WTC11 (cell line): ENCODE measurements around the gene MAGEA4. TPM values are rescaled to one million over a fixed set of nuclear protein-coding genes. Genes with fewer than 3 reads are reported as not detected.

Source experiments
- ATAC-seq: fragments of 200-7000 bp; cut with Tn5 transposase; 2 replicates; pipeline ENCODE4 v1.10.0; 2021; ENCODE audit warnings: mild to moderate bottlenecking, moderate library complexity
- CTCF ChIA-PET: fragments of 300-600 bp; sonication (Branson Sonifier 250); formaldehyde crosslinking; loops from one replicate; lab custom pipeline; 2021; ENCODE audit warnings: antibody characterized with exemption; lab: Charles Lee
- POLR2A ChIA-PET: fragments of 350-600 bp; sonication (Branson Sonifier 250); formaldehyde crosslinking; loops from one replicate; lab custom pipeline; 2021; ENCODE audit warnings: antibody characterized with exemption; lab: Charles Lee
- DNase-seq: peaks from one replicate; pipeline ENCODE4 v3.0.0; 2021; ENCODE audit warnings: low spot score
- H3K27ac Mint-ChIP-seq: 2 replicates; pipeline ENCODE4 v1.8.0; 2021; ENCODE audit warnings: mixed read lengths
- H3K27me3 Mint-ChIP-seq: 2 replicates; pipeline ENCODE4 v1.8.0; 2021; ENCODE audit warnings: low read depth, mild to moderate bottlenecking, moderate library complexity, mixed read lengths
- H3K36me3 Mint-ChIP-seq: 2 replicates; pipeline ENCODE4 v1.8.0; 2021; ENCODE audit warnings: mixed read lengths
- H3K4me1 Mint-ChIP-seq: 2 replicates; pipeline ENCODE4 v1.8.0; 2022; ENCODE audit warnings: mixed read lengths
- H3K4me3 Mint-ChIP-seq: 2 replicates; pipeline ENCODE4 v1.8.0; 2021; ENCODE audit warnings: mild to moderate bottlenecking, moderate library complexity, mixed read lengths
- H3K9me3 Mint-ChIP-seq: 2 replicates; pipeline ENCODE4 v1.8.0; 2021; ENCODE audit warnings: mixed read lengths
- AFF4 ChIP-seq: sonication (generic); formaldehyde crosslinking; IDR thresholded peaks from 2 replicates; pipeline ENCODE4 v1.8.1; 2023; ENCODE audit warnings: mild to moderate bottlenecking, missing genetic modification reagents, borderline replicate concordance
- CREB1 ChIP-seq: sonication (generic); formaldehyde crosslinking; IDR thresholded peaks from 2 replicates; pipeline ENCODE4 v1.8.0; 2023; ENCODE audit warnings: mild to moderate bottlenecking, missing genetic modification reagents
- CREM ChIP-seq: sonication (generic); formaldehyde crosslinking; IDR thresholded peaks from 2 replicates; pipeline ENCODE4 v1.8.1; 2022; ENCODE audit warnings: mild to moderate bottlenecking, missing genetic modification reagents, moderate library complexity
- GRHL2 ChIP-seq: fragments of 250-450 bp; sonication (Bioruptor Pico); IDR thresholded peaks from 2 replicates; pipeline ENCODE4 v1.8.0; 2022; ENCODE audit warnings: mild to moderate bottlenecking, moderate library complexity; ENCODE audit not compliant: insufficient replicate concordance, severe bottlenecking
- JAZF1 ChIP-seq: fragments of 250-450 bp; sonication (Bioruptor Pico); IDR thresholded peaks from 2 replicates; pipeline ENCODE4 v1.9.0; 2021; ENCODE audit warnings: moderate library complexity, mild to moderate bottlenecking, inconsistent platforms
- NFATC4 ChIP-seq: fragments of 250-450 bp; sonication (Bioruptor Pico); IDR thresholded peaks from 2 replicates; pipeline ENCODE4 v1.9.0; 2021; ENCODE audit warnings: mild to moderate bottlenecking
- NR1H2 ChIP-seq: sonication (generic); formaldehyde crosslinking; IDR thresholded peaks from 2 replicates; pipeline ENCODE4 v1.9.0; 2021; ENCODE audit warnings: mild to moderate bottlenecking, moderate library complexity, missing genetic modification reagents
- NR2C2 ChIP-seq: sonication (generic); formaldehyde crosslinking; IDR thresholded peaks from 2 replicates; pipeline ENCODE4 v1.8.0; 2022; ENCODE audit warnings: mild to moderate bottlenecking, missing genetic modification reagents
- TEAD1 ChIP-seq: sonication (generic); formaldehyde crosslinking; IDR thresholded peaks from 2 replicates; pipeline ENCODE4 v1.8.0; 2022; ENCODE audit warnings: mild to moderate bottlenecking, missing genetic modification reagents
- TEAD4 ChIP-seq: sonication (generic); formaldehyde crosslinking; IDR thresholded peaks from 2 replicates; pipeline ENCODE4 v1.8.0; 2022; ENCODE audit warnings: mild to moderate bottlenecking, missing genetic modification reagents
- TP53 ChIP-seq: sonication (generic); formaldehyde crosslinking; IDR thresholded peaks from 2 replicates; pipeline ENCODE4 v1.8.1; 2023; ENCODE audit warnings: mild to moderate bottlenecking, missing genetic modification reagents
- ZNF219 ChIP-seq: sonication (generic); formaldehyde crosslinking; IDR thresholded peaks from 2 replicates; pipeline ENCODE4 v1.8.0; 2023; ENCODE audit warnings: missing genetic modification reagents, mild to moderate bottlenecking, borderline replicate concordance
- total RNA-seq: library from RNA; stranded (reverse); gene quantifications from 3 replicates; pipeline ENCODE4 v1.2.3, GENCODE V29; 2021
- TF ChIP-seq, protein P1 (sequence below): sonication (generic); formaldehyde crosslinking; IDR thresholded peaks from 2 replicates; pipeline ENCODE4 v1.8.1; 2022; ENCODE audit warnings: low read depth, missing genetic modification reagents, borderline replicate concordance
- TF ChIP-seq, protein P2 (sequence below): sonication (generic); formaldehyde crosslinking; IDR thresholded peaks from 2 replicates; pipeline ENCODE4 v1.8.0; 2022; ENCODE audit warnings: mild to moderate bottlenecking, missing genetic modification reagents
- TF ChIP-seq, protein P3 (sequence below): fragments of 250-450 bp; sonication (Bioruptor Pico); IDR thresholded peaks from 2 replicates; pipeline ENCODE4 v1.9.0; 2021; ENCODE audit warnings: moderate library complexity, mild to moderate bottlenecking, inconsistent platforms, borderline replicate concordance
- TF ChIP-seq, protein P4 (sequence below): sonication (generic); formaldehyde crosslinking; IDR thresholded peaks from 2 replicates; pipeline ENCODE4 v1.8.1; 2023; ENCODE audit warnings: mild to moderate bottlenecking, missing genetic modification reagents

MAGEA4 gene
- total RNA-seq, 1 experiment from 2014 or later, result 3.2 TPM

- DNase-seq (no peak), ATAC-seq (no peak)
- ChIA-PET CTCF (no interaction called here), POLR2A (no interaction called here)
- H3K36me3 Mint-ChIP-seq, result no peaks in the 10 kb centered on the region
- no peak overlapping the region for H3K27ac Mint-ChIP-seq
- TF ChIP-seq ZNF219 (CRISPR knock-in tag) (no peak), AFF4 (CRISPR knock-in tag) (no peak), CREM (CRISPR knock-in tag) (no peak), TP53 (no peak), NR1H2 (CRISPR knock-in tag) (no peak), NR2C2 (CRISPR knock-in tag) (no peak), CREB1 (CRISPR knock-in tag) (no peak), JAZF1 (CRISPR knock-in tag) (no peak), NFATC4 (no peak), GRHL2 (CRISPR knock-in tag) (no peak), TEAD4 (CRISPR knock-in tag) (no peak), TEAD1 (CRISPR knock-in tag) (no peak)
- TF ChIP-seq, protein P1, sequence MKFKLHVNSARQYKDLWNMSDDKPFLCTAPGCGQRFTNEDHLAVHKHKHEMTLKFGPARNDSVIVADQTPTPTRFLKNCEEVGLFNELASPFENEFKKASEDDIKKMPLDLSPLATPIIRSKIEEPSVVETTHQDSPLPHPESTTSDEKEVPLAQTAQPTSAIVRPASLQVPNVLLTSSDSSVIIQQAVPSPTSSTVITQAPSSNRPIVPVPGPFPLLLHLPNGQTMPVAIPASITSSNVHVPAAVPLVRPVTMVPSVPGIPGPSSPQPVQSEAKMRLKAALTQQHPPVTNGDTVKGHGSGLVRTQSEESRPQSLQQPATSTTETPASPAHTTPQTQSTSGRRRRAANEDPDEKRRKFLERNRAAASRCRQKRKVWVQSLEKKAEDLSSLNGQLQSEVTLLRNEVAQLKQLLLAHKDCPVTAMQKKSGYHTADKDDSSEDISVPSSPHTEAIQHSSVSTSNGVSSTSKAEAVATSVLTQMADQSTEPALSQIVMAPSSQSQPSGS (CRISPR knock-in tag), result no peak
- TF ChIP-seq, protein P2, sequence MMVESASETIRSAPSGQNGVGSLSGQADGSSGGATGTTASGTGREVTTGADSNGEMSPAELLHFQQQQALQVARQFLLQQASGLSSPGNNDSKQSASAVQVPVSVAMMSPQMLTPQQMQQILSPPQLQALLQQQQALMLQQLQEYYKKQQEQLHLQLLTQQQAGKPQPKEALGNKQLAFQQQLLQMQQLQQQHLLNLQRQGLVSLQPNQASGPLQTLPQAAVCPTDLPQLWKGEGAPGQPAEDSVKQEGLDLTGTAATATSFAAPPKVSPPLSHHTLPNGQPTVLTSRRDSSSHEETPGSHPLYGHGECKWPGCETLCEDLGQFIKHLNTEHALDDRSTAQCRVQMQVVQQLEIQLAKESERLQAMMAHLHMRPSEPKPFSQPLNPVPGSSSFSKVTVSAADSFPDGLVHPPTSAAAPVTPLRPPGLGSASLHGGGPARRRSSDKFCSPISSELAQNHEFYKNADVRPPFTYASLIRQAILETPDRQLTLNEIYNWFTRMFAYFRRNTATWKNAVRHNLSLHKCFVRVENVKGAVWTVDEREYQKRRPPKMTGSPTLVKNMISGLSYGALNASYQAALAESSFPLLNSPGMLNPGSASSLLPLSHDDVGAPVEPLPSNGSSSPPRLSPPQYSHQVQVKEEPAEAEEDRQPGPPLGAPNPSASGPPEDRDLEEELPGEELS, result no peak
- TF ChIP-seq, protein P3, sequence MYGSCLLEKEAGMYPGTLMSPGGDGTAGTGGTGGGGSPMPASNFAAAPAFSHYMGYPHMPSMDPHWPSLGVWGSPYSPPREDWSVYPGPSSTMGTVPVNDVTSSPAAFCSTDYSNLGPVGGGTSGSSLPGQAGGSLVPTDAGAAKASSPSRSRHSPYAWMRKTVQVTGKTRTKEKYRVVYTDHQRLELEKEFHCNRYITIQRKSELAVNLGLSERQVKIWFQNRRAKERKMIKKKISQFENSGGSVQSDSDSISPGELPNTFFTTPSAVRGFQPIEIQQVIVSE (CRISPR knock-in tag), result no peak
- TF ChIP-seq, protein P4, sequence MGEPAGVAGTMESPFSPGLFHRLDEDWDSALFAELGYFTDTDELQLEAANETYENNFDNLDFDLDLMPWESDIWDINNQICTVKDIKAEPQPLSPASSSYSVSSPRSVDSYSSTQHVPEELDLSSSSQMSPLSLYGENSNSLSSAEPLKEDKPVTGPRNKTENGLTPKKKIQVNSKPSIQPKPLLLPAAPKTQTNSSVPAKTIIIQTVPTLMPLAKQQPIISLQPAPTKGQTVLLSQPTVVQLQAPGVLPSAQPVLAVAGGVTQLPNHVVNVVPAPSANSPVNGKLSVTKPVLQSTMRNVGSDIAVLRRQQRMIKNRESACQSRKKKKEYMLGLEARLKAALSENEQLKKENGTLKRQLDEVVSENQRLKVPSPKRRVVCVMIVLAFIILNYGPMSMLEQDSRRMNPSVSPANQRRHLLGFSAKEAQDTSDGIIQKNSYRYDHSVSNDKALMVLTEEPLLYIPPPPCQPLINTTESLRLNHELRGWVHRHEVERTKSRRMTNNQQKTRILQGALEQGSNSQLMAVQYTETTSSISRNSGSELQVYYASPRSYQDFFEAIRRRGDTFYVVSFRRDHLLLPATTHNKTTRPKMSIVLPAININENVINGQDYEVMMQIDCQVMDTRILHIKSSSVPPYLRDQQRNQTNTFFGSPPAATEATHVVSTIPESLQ (CRISPR knock-in tag), result no peak
- peaks cover 3% of the 10 kb centered on the region; the same call in 1 of the 2 replicates for H3K4me1 Mint-ChIP-seq
- H3K4me3 Mint-ChIP-seq, result no peak overlapping the region
- no peaks in the 10 kb centered on the region for H3K27me3 Mint-ChIP-seq
- H3K9me3 Mint-ChIP-seq, result peaks cover 6% of the 10 kb centered on the region; the same call in 1 of the 2 replicates
These were observed 37.2 kb upstream of the MAGEA4 start for GRCh38 chrX:151875270-151876026.
